Cardiac fibroblast (primary cell): ENCODE results near the gene ZNF207.
"Not testable (repeated sequence)": the region's sequence is repeated elsewhere in the genome, so short reads cannot be mapped to it uniquely, and the experiment has no call there.

Source experiments
- DNase-seq, 2 donors: peaks; one replicate each; pipeline versions ENCODE4 v3.0.0 to v3.0.0-alpha.2; 2010; ENCODE audit warnings: low read depth in 2 of 2
- H3K4me3 ChIP-seq, 2 donors: replicated peaks in 1 of 2; 1 replicate in 1 of 2; 2 replicates in 1 of 2; pipeline ENCODE4 v1.5.1; 2011; ENCODE audit warnings: low read depth in 2 of 2, low read length in 2 of 2, mild to moderate bottlenecking in 2 of 2, moderate library complexity in 1 of 2
- CTCF ChIP-seq: IDR thresholded peaks from one replicate; pipeline ENCODE4 v1.5.1; 2011; ENCODE audit warnings: low read depth, mild to moderate bottlenecking, low read length, inconsistent platforms

ZNF207 gene

GRCh38 chr17:32345951-32346600 lies 3.9 kb upstream of the ZNF207 start:
- DNase-seq, result no peak
- no peak for TF ChIP-seq CTCF
- no peak overlapping the region for H3K4me3 ChIP-seq

GRCh38 chr17:32348483-32348800 lies 1.5 kb upstream of the ZNF207 start:
- TF ChIP-seq CTCF, result no peak
- DNase-seq, result no peak
- H3K4me3 ChIP-seq, result no peak overlapping the region

GRCh38 chr17:32349503-32349853 lies 479 bp upstream of the ZNF207 start:
- peak; percentile 32 to 42 for DNase-seq
- H3K4me3 ChIP-seq, result peak overlapping the region; percentile 76 to 93
- no peak for TF ChIP-seq CTCF

- no peak for TF ChIP-seq CTCF
- DNase-seq, result peak; percentile 80 to 83
- peak overlapping the region; percentile 76 to 93 for H3K4me3 ChIP-seq
Measured at GRCh38 chr17:32350666-32351418, 885 bp downstream of the ZNF207 start.

- not testable (repeated sequence) for DNase-seq
Measured at GRCh38 chr17:32352734-32353133, 2.8 kb downstream of the ZNF207 start.

GRCh38 chr17:32355649-32356377 lies 5.9 kb downstream of the ZNF207 start:
- no peak for DNase-seq
- TF ChIP-seq CTCF, result no peak
- H3K4me3 ChIP-seq, result no peak overlapping the region

More at GRCh38 chr17:32352734-32353133, 2.8 kb downstream of the ZNF207 start:
- H3K4me3 ChIP-seq, result peak overlapping the region; percentile 15 to 76

- DNase-seq, result no peak
- no peak for TF ChIP-seq CTCF
- H3K4me3 ChIP-seq, result no peak overlapping the region
Measured at GRCh38 chr17:32356378-32356743, 6.4 kb downstream of the ZNF207 start.
